A549 treated with GW870086 at 1 μM for 4 hours (cell line): Measurements from ENCODE around the gene KRT26. TPM values are rescaled to one million over a fixed set of nuclear protein-coding genes. Genes with fewer than 3 reads are reported as not detected.

Experiments used
- total RNA-seq: library from RNA; stranded (reverse); fragments of 200-300 nt; extraction: Qiagen RNA extraction; gene quantifications from 5 replicates; pipeline ENCODE4 v1.2.3, GENCODE V29; 2022; ENCODE audit warnings: low read depth

Gene KRT26, protein sequence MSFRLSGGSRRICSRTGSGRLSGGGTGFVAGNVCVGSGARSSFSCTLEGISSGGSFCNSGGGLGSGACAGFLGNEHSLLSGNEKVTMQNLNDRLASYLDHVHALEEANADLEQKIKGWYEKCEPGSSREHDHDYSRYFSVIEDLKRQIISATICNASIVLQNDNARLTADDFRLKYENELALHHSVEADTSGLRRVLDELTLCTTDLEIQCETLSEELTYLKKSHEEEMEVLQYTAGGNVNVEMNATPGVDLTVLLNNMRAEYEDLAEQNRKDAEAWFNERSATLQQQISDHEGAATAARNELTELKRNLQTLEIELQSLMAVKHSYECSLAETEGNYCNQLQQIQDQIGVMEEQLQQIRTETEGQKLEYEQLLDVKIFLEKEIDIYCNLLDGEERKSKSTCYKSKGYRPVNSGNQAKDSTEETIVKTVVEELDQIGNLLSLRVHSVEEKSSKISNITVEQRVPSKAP
- not detected in 5 replicates for total RNA-seq

DNA sequence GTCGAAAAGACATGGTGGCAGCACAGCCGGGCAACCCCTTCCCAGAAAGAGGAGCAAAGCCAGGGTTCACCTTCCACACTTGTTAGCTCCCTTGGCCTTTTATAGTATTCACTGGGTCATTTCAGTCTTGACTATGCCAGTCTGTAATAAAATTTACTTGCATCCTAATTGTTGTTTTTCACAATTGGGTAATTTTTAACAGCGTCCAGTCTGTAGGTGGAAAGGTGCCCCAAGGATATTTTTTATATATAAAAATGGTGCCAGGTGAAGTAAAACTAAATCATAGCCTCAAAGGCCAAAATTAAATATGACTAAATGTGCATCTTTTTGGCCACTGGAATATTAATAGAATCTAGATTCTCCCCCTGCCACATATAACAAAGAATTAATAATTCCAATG lies at the start of gene KRT26:
Gene KRT26, minus strand, starts transcription at position 101 of the 400 bp plus-strand sequence. Its CDS starts 88 bp downstream, at position 13.

DNA sequence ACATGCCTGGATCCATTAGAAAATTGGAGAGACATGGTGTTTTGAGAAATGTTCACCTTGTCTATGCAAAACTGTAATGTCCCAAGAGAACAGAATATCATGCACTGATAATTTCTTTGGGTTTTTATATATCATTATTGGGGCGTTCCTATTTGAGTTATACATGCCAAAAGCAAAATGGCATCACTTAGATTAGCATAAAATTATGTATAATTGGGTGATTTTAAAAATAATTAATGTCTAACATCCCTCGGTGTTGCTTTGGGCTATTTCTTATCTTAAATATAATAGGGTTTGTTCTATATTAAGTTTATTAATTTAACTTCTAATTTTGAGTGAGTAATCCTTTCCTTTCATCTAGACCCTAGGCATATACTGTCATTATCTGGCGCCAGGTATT lies 27.9 kb upstream of the KRT26 start, which contains the start of gene KRT28:
Gene KRT28, minus strand, starts transcription at position 101 of the 400 bp plus-strand sequence. Its CDS starts 66 bp downstream, at position 35.

DNA sequence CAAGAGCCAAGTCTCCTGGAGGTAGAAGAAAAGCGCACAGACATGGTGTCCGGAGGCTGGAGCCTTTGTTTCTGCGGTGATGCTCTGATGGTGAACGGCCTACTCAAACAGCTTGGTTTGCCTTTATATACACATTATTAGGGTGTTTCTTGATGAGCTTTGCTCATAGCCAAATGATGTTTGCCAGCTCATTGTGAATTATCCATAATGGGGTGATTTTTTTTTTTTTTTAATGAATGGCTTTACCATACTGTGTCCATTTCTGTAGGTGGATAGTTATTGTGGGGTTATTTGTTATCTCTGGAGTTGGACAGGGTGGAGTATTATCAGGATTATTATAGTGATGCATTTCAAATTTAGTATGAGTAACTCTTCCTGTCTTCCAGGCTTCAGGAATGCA lies 10.4 kb upstream of the KRT26 start, which contains the start of gene KRT27:
Gene KRT27, minus strand, starts transcription at position 101 of the 400 bp plus-strand sequence. Its CDS starts 57 bp downstream, at position 44.

DNA sequence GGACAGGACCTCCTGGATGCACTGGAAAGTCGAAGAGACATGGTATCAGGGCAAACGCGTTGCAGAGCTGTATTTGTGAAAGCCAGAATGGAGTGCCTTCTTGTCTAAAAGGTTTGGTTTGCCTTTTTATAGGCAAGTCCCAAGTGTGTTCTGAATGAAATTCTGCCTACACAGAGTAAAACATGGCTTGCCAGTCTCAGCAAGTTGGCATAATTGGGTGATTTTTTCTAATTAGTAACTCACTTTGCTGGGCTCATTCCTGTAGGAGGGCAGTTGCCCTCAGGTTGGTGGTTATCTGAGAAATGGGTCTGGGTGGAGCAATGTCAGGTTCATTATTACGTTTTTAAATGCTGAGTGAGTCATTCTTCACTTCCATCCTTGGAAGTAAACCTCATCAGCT lies 16.8 kb downstream of the KRT26 start, which contains the start of gene KRT25:
Gene KRT25, minus strand, starts transcription at position 101 of the 400 bp plus-strand sequence. Its CDS starts 60 bp downstream, at position 41.

Other genes starting within 250 kb of the KRT26 start
- 0.74 to 1.1 TPM (median 0.94 TPM) in 5 replicates for gene CCR7, start 206.7 kb downstream of the KRT26 start, total RNA-seq
- gene SMARCE1, start 124.4 kb downstream of the KRT26 start, total RNA-seq = 100 to 115 TPM (median 110 TPM) in 5 replicates
- gene KRT222, start 107.0 kb downstream of the KRT26 start, total RNA-seq = 0.19 to 0.52 TPM (median 0.44 TPM) in 4 of 5 replicates, not detected in the other
- gene KRT24, start 68.4 kb downstream of the KRT26 start, total RNA-seq = not detected in 5 replicates
- gene KRT25, start 16.9 kb downstream of the KRT26 start, total RNA-seq = not detected in 5 replicates
- not detected in 5 replicates for gene KRT27, start 10.3 kb upstream of the KRT26 start, total RNA-seq
- gene KRT28, start 27.8 kb upstream of the KRT26 start, total RNA-seq = not detected in 5 replicates
- 93.1 to 121 TPM (median 103 TPM) in 5 replicates for gene KRT10, start 50.4 kb upstream of the KRT26 start, total RNA-seq
- not detected in 5 replicates for gene KRT12, start 95.0 kb upstream of the KRT26 start, total RNA-seq
- 0.10 to 0.53 TPM (median 0.27 TPM) in 5 replicates for gene KRT20, start 113.0 kb upstream of the KRT26 start, total RNA-seq
- gene KRT23, start 165.4 kb upstream of the KRT26 start, total RNA-seq = 0.14 to 0.19 TPM in 2 of 5 replicates, not detected in the others
- not detected in 5 replicates for gene KRT39, start 194.7 kb upstream of the KRT26 start, total RNA-seq
- gene KRT40, start 212.1 kb upstream of the KRT26 start, total RNA-seq = not detected in 5 replicates
- gene KRTAP3-3, start 222.0 kb upstream of the KRT26 start, total RNA-seq = not detected in 5 replicates
- 0.28 to 0.34 TPM (median 0.31 TPM) in 3 of 5 replicates, not detected in the others for gene KRTAP3-2, start 227.7 kb upstream of the KRT26 start, total RNA-seq
- gene KRTAP3-1, start 236.9 kb upstream of the KRT26 start, total RNA-seq = not detected in 5 replicates